Activated naive CD8-positive, alpha-beta T cell (primary cell): ENCODE results near the gene NGF.
"Not testable (repeated sequence)": the region's sequence is repeated elsewhere in the genome, so short reads cannot be mapped to it uniquely, and the experiment has no call there.

Source experiments
- H3K27ac Mint-ChIP-seq: one replicate; pipeline ENCODE4 v1.8.0; 2021; ENCODE audit warnings: mixed read lengths
- H3K27me3 Mint-ChIP-seq: one replicate; pipeline ENCODE4 v1.8.0; 2021; ENCODE audit warnings: mixed read lengths
- H3K36me3 Mint-ChIP-seq: one replicate; pipeline ENCODE4 v1.8.0; 2021; ENCODE audit warnings: mixed read lengths
- H3K4me1 Mint-ChIP-seq: one replicate; pipeline ENCODE4 v1.8.0; 2021; ENCODE audit warnings: low read depth, mixed read lengths
- H3K4me3 Mint-ChIP-seq: one replicate; pipeline ENCODE4 v1.8.0; 2021; ENCODE audit warnings: mild to moderate bottlenecking, mixed read lengths
- H3K9me3 Mint-ChIP-seq: one replicate; pipeline ENCODE4 v1.8.0; 2021; ENCODE audit warnings: low read depth, mixed read lengths

Gene NGF

DNA sequence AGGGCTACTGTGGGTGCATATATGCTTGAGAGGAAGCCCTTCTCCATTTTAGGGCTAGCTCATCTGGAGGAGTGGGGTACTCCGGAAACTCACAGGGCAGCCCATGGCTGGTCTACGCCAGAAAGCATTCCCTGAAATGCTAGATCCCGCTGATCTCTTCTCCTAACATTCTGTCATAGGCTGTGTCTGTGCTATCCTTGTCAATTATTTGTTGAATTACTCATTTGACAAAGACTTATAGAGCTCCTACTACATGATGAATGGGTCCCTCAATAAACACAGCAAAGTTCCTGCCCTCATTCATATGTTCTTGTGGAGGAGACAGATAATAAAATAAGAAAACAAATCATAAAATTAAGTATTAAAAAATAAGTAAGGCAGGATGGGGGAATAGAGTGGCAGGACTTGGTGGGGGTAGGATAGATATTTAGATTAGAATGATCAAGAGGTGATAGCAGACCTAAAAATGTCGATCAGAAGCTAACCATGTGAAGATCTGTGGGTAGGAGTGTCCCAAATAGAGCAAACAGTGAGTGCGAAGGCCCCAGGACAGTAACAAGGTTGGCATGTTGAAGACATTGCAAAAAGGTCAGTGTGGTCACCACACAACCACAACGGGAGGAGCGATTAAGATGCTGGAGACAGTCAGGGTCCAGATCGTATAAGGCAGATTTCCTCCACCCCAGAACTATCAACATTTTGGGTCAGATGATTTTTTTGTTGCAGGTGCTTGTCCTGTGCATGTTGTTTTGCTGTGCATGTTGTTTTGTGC is 13.2 kb downstream of the NGF start:
- Mint-ChIP-seq H3K27ac (no peak overlapping the region), H3K27me3 (peaks cover 9% of the 10 kb centered on the region), H3K36me3 (no peaks in the 10 kb centered on the region), H3K4me3 (no peak overlapping the region), H3K9me3 (no peaks in the 10 kb centered on the region), H3K4me1 (no peaks in the 10 kb centered on the region)

DNA sequence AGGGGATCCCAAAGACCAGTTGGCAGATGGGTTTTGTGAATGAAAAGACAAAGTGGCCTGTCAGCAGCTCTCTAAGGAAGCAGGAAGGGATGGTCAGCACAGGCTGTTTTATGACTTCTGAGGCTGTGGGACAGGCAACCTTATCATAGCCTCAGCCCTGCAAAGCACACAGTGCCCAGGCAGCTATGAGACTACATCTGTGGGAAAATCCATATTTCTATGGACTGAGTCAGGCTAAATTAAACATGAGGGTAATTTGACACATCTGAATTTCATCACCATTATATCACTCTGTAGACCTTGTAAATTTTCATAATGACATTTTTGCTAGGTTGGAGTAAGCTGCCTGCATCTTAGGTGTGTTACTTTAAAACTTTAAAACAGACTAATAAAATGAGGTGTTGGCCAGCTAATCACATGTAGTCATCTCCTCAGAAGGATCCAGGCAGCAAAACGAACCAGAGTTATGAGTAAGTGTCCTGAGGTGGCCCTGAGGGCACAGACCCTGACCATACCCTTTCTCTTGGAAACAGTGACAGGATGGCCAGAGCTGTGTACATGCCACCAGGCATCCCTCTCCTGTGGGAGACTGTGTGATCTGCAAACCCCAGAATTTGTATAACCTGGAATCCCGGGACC is 14.6 kb downstream of the NGF start:
- H3K27ac Mint-ChIP-seq = no peak overlapping the region
- H3K36me3 Mint-ChIP-seq = no peaks in the 10 kb centered on the region
- H3K9me3 Mint-ChIP-seq = no peaks in the 10 kb centered on the region
- no peak overlapping the region for H3K4me3 Mint-ChIP-seq
- no peaks in the 10 kb centered on the region for H3K4me1 Mint-ChIP-seq
- H3K27me3 Mint-ChIP-seq = peaks cover 11% of the 10 kb centered on the region

DNA sequence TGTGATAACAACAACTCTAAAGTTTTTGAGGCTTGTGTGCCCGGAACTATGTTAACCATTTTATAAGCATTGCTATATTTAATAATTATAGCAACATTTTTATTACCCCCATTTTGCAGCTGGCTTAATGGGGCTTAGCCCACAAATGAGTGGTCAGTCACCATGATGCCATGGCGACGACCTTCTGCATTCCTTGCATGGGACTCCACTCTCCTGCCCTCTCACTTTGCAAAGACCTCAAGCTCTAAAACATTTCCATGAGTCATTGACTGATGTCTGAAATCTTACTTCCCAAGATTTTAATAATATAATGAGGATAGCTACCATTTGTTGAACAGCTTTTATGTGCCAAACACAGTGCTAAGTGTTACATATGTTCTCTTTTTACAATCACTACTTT is 15.4 kb downstream of the NGF start:
- Mint-ChIP-seq H3K4me1 (no peaks in the 10 kb centered on the region), H3K27ac (no peak overlapping the region), H3K4me3 (no peak overlapping the region)

DNA sequence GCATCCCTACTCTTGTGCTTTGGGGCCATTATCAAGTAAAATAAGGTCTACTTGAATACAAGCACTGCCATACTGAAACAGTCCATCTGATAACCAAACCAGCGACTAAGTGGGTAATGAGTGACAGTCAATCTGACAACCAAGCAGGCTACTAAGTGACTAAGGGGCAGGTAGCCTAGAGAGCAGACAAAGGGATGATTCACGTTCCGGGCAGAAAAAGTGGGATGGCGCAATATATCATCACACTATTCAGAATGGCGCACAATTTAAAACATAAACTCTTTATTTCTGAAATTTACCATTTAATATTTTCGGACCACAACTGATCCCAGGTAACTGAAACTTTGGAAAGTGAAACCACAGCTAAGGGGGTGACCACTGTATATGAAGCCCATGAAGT is 17.7 kb downstream of the NGF start:
- no peaks in the 10 kb centered on the region for H3K4me1 Mint-ChIP-seq
- H3K27me3 Mint-ChIP-seq = peaks cover 8% of the 10 kb centered on the region
- no peaks in the 10 kb centered on the region for H3K36me3 Mint-ChIP-seq
- no peaks in the 10 kb centered on the region for H3K9me3 Mint-ChIP-seq
- no peak overlapping the region for H3K4me3 Mint-ChIP-seq
- no peak overlapping the region for H3K27ac Mint-ChIP-seq

More for the DNA sequence above, 15.4 kb downstream of the NGF start:
- Mint-ChIP-seq H3K27me3 (peaks cover 11% of the 10 kb centered on the region), H3K9me3 (no peaks in the 10 kb centered on the region), H3K36me3 (no peaks in the 10 kb centered on the region)

DNA sequence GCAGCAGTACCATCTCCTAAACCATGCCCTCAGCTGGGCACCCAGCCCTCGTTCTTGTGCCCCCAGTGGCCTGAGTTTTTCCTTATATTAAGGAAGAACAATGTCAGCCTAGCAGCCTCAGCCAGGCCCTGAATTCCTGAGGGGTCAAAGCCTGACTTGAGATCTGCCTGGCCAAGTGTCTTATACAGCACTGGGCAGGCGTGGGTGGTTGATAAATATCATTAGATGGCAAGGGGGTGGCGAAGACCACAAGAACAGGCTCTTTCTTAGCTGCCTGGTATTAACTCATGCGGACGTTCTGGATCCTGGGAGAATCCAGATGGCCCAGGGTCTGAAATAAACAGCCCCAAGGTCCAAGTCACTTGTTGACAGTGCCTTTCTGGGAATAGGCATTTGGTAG is 18.3 kb downstream of the NGF start:
- H3K36me3 Mint-ChIP-seq = no peaks in the 10 kb centered on the region
- no peak overlapping the region for H3K27ac Mint-ChIP-seq
- H3K4me3 Mint-ChIP-seq = no peak overlapping the region
- peaks cover 8% of the 10 kb centered on the region for H3K27me3 Mint-ChIP-seq
- no peaks in the 10 kb centered on the region for H3K9me3 Mint-ChIP-seq
- no peaks in the 10 kb centered on the region for H3K4me1 Mint-ChIP-seq

DNA sequence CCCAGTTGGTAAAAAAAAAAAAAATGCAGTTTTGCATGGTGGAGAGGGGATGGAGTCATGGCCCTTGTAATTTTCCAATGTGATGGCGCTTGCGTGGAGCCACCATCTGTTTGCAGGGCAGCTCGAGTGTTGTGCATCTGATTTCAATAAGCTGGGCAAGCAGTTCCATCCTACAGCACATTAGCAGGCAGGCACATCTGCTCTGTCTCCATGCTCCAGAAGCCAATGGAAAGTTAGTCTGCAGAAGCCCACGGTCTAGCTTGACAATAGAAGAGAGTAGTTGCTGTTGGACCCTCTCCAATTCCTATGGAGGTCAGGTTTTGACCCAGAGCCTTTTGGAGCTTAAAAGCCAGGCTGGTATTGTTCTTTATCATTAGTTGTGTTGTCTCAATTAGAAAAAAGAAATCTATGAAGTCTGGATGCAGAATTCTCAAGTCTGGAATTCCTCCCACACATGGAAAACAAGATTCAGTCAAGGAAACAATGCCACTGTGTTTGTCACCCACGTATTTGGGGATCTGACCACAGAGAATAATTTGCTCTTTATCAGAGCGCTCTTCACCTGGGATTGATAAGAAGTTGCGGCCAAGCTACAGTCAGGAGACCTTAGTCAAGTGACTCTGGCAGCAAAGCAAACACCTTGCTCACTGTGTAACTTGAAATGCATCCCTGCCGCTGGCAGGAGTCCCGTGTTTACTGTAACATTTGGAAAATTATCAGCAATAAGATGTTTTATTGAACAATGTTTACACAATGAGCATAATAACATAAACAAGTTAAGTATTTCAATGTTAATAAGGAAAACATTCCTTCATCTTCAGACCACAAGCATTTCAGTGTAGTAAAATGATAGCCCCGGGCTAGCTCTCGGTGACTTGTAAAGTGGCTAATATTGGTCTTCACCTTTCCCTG is 20.7 kb downstream of the NGF start:
- Mint-ChIP-seq H3K27ac (no peak overlapping the region), H3K36me3 (no peaks in the 10 kb centered on the region), H3K4me3 (no peak overlapping the region), H3K4me1 (no peaks in the 10 kb centered on the region), H3K9me3 (no peaks in the 10 kb centered on the region), H3K27me3 (peaks cover 4% of the 10 kb centered on the region)

DNA sequence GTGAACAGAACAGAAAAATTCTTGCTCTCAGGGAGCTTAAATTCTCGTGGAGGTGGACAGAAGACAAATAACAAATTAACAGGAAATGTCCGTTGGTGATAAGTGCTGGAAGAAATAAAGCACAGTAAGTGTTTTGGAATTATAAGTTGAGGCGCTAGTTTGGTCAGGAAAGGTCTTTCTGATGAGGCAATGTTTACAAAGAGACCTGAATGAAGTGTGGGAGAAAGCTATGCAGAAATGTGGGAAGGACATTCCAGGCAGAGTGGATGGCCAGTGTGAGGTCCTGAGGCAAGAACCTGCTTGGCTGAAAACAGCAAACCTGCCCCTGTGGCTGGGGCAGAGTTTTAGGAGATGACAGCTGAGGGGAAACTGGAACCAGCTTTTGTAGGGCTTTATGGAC is 23.3 kb downstream of the NGF start:
- Mint-ChIP-seq H3K4me3 (no peak overlapping the region), H3K27me3 (peaks cover 8% of the 10 kb centered on the region), H3K4me1 (no peaks in the 10 kb centered on the region), H3K36me3 (no peaks in the 10 kb centered on the region), H3K9me3 (no peaks in the 10 kb centered on the region), H3K27ac (no peak overlapping the region)

DNA sequence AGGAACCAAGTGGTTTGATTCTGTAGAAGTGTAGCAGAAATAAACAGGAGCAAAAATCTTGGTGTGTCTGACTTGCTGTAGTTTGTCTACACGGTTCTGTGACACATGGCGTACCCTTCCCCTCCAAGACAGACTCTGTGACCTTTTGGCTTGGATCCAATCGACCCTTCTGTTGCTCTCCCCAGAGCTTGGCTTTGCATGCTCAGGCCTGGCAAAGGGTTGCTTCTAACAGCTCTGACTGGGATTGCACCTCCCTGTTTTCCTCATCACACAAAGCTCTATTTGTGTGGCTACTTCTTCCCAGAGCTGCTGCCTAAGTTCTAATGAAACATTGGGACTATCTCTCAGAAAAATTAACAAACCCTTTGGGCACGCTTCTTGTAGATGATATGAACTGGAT is 24.0 kb downstream of the NGF start:
- H3K36me3 Mint-ChIP-seq = no peaks in the 10 kb centered on the region
- H3K4me3 Mint-ChIP-seq = no peak overlapping the region
- H3K27me3 Mint-ChIP-seq = peaks cover 6% of the 10 kb centered on the region
- H3K27ac Mint-ChIP-seq = no peak overlapping the region
- H3K9me3 Mint-ChIP-seq = no peaks in the 10 kb centered on the region
- H3K4me1 Mint-ChIP-seq = no peaks in the 10 kb centered on the region

DNA sequence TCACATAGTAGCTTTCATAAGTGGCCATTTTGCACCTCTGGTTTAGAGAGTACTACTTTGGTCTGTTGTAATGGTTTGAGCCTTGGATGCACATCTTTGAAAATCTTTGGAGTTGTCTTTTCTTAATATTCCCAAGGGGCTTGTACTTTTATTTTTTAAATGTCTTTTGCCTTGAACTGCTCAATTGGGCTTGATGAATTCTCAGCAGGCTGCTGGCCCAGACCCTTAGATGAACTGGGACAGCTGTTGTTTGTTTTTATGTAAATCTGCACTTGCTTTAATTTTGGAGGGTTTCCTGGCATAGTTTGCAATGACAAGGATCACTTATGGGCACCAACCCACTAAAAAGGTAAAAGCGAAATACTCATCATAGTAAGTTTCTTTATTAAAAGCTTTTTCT is 24.9 kb downstream of the NGF start:
- Mint-ChIP-seq H3K9me3 (no peaks in the 10 kb centered on the region), H3K36me3 (no peaks in the 10 kb centered on the region), H3K4me3 (no peak overlapping the region), H3K27ac (no peak overlapping the region), H3K27me3 (peaks cover 6% of the 10 kb centered on the region), H3K4me1 (no peaks in the 10 kb centered on the region)

DNA sequence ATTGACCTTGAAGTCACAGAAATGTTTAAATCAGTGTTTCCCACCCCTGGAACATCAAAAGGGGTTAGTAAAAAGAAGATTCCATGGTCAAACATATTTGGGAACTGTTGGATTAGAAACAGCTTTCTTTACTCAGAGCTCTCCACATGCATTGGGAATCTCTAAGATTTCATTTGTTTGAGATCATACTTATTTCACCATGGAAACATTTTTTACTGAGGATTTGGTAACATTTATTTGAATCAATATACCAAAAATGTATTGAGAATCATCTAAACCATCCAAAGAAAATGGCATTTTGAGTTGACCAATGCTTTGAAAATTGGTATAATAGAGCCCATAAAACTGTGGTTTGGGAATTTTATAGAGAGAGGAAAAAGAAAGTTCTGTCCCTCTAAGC is 25.3 kb downstream of the NGF start:
- peaks cover 6% of the 10 kb centered on the region for H3K27me3 Mint-ChIP-seq
- no peaks in the 10 kb centered on the region for H3K4me1 Mint-ChIP-seq
- no peak overlapping the region for H3K4me3 Mint-ChIP-seq
- no peaks in the 10 kb centered on the region for H3K9me3 Mint-ChIP-seq
- H3K27ac Mint-ChIP-seq = no peak overlapping the region
- no peaks in the 10 kb centered on the region for H3K36me3 Mint-ChIP-seq

DNA sequence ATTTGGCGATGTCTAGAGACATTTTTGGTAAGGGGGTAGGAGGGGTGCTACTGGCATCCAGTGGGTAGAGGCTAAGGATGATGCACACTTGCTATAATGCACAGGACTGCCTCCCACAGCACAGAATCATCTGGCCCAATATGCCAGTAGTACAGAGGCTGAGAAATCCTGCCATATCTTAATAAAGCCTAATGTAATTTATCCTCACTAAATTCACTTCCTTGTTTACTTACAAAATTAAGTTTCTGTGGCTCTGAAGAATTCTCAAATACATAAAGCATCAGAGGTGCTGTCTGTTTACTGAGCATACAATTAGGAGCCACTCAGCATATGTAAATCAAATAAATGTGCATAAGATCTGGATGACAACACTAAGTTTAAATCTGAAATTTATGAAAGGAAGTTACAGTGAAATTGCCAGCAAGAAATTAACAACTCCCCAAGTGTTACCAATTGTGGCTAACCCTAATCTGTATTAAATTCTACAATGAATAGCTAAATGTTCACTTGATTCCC is 26.5 kb downstream of the NGF start:
- peaks cover 7% of the 10 kb centered on the region for H3K27me3 Mint-ChIP-seq
- no peaks in the 10 kb centered on the region for H3K4me1 Mint-ChIP-seq
- H3K27ac Mint-ChIP-seq = no peak overlapping the region

DNA sequence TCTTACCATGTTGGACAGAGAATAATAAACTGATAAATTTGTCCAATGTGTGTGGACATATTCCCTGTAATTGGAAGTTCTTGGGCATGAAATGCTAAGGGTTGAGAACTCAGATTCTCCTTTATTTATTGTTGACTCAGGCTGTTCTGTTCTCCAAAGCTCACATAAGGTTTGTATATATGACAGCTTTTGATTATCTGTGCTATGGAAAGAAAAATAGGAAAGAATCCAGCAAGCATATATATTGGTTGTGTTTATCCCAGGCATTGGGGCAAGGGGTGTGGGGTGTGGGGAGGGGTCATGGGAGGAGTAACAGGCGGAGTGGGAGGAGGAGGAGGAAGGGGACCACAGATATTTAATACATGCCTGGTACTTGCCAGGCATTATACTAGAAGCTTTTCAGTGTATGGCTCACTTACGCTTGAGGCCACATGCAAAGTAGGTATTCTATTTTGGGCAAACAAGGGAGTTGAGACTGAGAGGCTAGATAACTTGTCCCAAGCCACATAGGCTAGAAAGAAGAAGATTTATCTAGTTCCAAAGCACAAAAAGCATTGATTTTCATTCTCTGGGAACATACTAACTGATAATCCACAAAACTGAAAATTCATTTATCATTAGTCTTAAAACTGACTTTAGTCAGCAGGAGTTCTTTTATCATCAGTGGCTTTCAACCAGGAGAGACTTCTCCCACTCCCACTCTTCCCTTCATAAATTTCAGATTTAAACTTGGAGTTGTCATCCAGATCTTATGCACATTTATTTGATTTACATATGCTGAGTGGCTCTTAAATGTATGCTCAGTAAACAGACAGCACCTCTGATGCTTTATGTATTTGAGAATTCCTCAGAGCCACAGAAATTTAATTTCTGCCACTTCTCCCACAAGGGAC is 27.2 kb downstream of the NGF start:
- Mint-ChIP-seq H3K4me3 (no peak overlapping the region), H3K9me3 (no peaks in the 10 kb centered on the region), H3K27me3 (peaks cover 7% of the 10 kb centered on the region), H3K4me1 (no peaks in the 10 kb centered on the region), H3K36me3 (no peaks in the 10 kb centered on the region), H3K27ac (no peak overlapping the region)

More for the DNA sequence above, 26.5 kb downstream of the NGF start:
- Mint-ChIP-seq H3K36me3 (no peaks in the 10 kb centered on the region), H3K4me3 (no peak overlapping the region), H3K9me3 (no peaks in the 10 kb centered on the region)

DNA sequence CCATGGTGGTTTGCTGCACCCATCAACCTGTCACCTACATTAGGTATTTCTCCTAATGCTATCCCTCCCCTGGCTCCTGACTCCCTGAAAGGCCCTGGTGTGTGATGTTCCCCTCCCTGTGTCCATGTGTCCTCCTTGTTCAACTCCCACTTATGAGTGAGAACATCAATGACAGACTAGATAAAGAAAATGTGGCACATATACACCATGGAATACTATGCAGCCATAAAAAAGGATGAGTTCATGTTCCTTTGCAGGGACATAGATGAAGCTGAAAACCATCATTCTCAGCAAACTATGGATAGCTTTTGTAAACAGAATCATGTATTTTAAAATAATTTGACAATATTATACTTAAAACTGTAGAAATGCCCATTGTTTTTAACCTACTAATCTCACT is 28.5 kb downstream of the NGF start:
- not testable (repeated sequence) for H3K36me3 Mint-ChIP-seq, H3K27me3 Mint-ChIP-seq, H3K9me3 Mint-ChIP-seq, H3K27ac Mint-ChIP-seq, H3K4me3 Mint-ChIP-seq, H3K4me1 Mint-ChIP-seq

DNA sequence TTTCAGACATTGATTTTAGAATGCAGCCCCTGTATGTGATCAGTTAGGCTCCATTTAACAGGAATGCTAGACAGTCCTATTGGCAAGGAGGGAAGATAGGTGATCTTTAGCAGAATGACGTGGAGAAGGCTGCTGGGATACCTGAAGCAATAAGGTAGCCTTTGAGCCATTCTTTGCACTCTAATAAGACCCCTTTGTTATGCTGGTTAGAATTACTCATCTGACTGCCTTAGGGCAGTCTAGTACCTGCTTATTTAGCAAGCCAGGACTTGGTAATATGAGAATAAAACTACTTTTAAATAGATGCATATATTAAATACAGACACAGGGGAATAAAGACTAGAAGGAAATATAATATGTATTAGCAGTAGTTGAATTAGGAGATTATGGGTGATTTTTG is 29.1 kb downstream of the NGF start:
- Mint-ChIP-seq H3K4me1 (no peaks in the 10 kb centered on the region), H3K27me3 (peaks cover 5% of the 10 kb centered on the region), H3K4me3 (no peak overlapping the region)

More for the DNA sequence above, 29.1 kb downstream of the NGF start:
- Mint-ChIP-seq H3K27ac (no peak overlapping the region), H3K36me3 (no peaks in the 10 kb centered on the region), H3K9me3 (no peaks in the 10 kb centered on the region)
